Ishikawa (cell line): ENCODE data around the gene HSPH1.

Experiments
- CEBPB ChIP-seq: IDR thresholded peaks from 2 replicates; pipeline ENCODE4 v1.6.1; 2012
- CREB1 ChIP-seq: IDR thresholded peaks from 2 replicates; pipeline ENCODE4 v1.6.1; 2012; ENCODE audit warnings: low read depth
- EGR1 ChIP-seq: IDR thresholded peaks from 2 replicates; pipeline ENCODE4 v1.6.1; 2012
- EP300 ChIP-seq: IDR thresholded peaks from 2 replicates; pipeline ENCODE4 v1.6.1; 2012; ENCODE audit warnings: borderline replicate concordance
- FOXM1 ChIP-seq: IDR thresholded peaks from 2 replicates; pipeline ENCODE4 v1.6.1; 2012; ENCODE audit warnings: low read depth, borderline replicate concordance
- MAX ChIP-seq: IDR thresholded peaks from 2 replicates; pipeline ENCODE4 v1.6.1; 2012
- NFIC ChIP-seq: IDR thresholded peaks from 2 replicates; pipeline ENCODE4 v1.6.1; 2012
- RAD21 ChIP-seq: IDR thresholded peaks from 2 replicates; pipeline ENCODE4 v1.6.1; 2012; ENCODE audit warnings: low read depth
- REST ChIP-seq: IDR thresholded peaks from 2 replicates; pipeline ENCODE4 v1.6.1; 2012; ENCODE audit warnings: low read depth, mild to moderate bottlenecking
- TAF1 ChIP-seq: IDR thresholded peaks from 2 replicates; pipeline ENCODE4 v1.6.1; 2012; ENCODE audit warnings: low read depth, mild to moderate bottlenecking
- TCF12 ChIP-seq: IDR thresholded peaks from 2 replicates; pipeline ENCODE4 v1.6.1; 2012; ENCODE audit warnings: low read depth
- TEAD4 ChIP-seq: IDR thresholded peaks from 2 replicates; pipeline ENCODE4 v1.6.1; 2012
- YY1 ChIP-seq: IDR thresholded peaks from 2 replicates; pipeline ENCODE4 v1.6.1; 2012; ENCODE audit warnings: low read depth
- ZBTB7A ChIP-seq: IDR thresholded peaks from 2 replicates; pipeline ENCODE4 v1.6.1; 2012; ENCODE audit warnings: low read depth
- TF ChIP-seq, protein P1 (sequence below): IDR thresholded peaks from 2 replicates; pipeline ENCODE4 v1.6.1; 2012

Gene HSPH1

DNA sequence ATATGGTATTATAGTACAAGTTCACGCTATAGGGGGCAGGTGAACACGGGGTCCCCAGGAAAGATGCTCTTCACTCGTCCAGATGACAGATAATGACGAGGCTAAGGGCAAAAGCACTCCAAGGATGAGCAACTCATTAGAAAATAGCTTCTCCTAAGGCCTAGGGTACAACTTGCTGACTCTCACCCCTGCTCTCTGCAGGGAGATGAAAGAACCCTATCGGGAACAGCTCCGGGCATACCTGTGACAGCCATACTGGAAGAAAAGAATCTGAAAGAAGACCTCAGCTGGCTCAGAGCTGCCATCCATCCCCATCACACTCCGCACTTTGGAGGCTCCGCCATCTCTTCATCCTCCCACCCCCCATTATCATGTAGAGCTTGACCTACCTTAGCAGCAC is 17.5 kb upstream of the HSPH1 start:
- TF ChIP-seq EP300: no peak
- no peak for TF ChIP-seq TAF1
- TF ChIP-seq CREB1: no peak
- no peak for TF ChIP-seq CEBPB
- no peak for TF ChIP-seq TCF12
- no peak for TF ChIP-seq REST
- no peak for TF ChIP-seq FOXM1
- TF ChIP-seq NFIC: no peak

DNA sequence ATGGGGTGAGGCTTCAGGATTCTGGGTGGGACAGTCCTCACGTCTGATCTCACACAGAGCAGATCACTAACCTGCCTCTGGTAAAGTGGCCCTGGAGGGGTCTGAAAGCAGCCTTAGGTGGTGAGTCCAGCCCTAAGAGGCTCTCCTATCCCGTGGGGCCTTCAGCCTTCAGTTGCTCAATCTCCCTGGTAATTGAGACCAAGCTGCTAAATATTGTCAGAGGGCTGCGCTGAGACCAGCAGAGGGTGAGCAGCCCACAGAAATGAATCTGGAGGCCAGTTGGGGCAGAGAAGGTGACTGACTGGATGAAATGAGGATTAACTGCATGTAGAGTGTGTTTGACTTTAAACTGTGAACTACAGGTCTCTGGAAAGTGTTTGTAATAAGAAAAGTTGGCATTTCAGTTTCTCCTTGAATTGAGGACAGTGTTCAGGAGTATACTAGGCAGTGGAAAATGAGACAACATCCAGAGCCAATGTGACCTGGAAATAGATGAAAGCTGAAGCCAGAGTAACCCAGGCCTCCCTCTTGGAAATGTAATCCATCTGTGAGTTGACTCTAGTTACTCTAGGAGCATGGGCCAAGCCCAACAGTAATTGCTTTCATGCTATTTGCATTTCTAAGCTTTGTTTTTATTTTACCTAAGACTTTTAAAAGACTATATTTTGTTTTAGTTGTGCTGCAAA is 14.3 kb upstream of the HSPH1 start:
- TF ChIP-seq REST (no peak), ZBTB7A (no peak), CEBPB (no peak), YY1 (no peak), EGR1 (no peak), RAD21 (no peak), FOXM1 (no peak), MAX (no peak), TAF1 (no peak), CREB1 (no peak), EP300 (no peak), TCF12 (no peak)
- TF ChIP-seq, protein P1, sequence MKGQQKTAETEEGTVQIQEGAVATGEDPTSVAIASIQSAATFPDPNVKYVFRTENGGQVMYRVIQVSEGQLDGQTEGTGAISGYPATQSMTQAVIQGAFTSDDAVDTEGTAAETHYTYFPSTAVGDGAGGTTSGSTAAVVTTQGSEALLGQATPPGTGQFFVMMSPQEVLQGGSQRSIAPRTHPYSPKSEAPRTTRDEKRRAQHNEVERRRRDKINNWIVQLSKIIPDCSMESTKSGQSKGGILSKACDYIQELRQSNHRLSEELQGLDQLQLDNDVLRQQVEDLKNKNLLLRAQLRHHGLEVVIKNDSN: no peak

- TF ChIP-seq EGR1: no peak
- TF ChIP-seq NFIC: no peak
- peak; percentile 37; the same call in 1 of the 2 replicates for TF ChIP-seq RAD21
- TF ChIP-seq, protein P1: no peak
These were observed 12.3 kb upstream of the HSPH1 start for GRCh38 chr13:31174018-31174417.

- TF ChIP-seq EP300 (peak; percentile 73; the same call in 1 of the 2 replicates), EGR1 (no peak), NFIC (peak; percentile 42; the same call in 1 of the 2 replicates), FOXM1 (peak; percentile 47; the same call in 1 of the 2 replicates), TEAD4 (peak; percentile 95), TCF12 (0 out of 2 replicates have a peak, but pooled peaks have one; percentile 33), RAD21 (no peak)
- TF ChIP-seq, protein P1: no peak
These were observed 10.8 kb upstream of the HSPH1 start for GRCh38 chr13:31172535-31172934.

GRCh38 chr13:31172001-31172400 is 10.3 kb upstream of the HSPH1 start:
- TF ChIP-seq ZBTB7A (no peak), CEBPB (no peak), YY1 (no peak), TEAD4 (no peak), NFIC (no peak), TAF1 (no peak), FOXM1 (no peak), EGR1 (no peak)
- TF ChIP-seq, protein P1: no peak

DNA sequence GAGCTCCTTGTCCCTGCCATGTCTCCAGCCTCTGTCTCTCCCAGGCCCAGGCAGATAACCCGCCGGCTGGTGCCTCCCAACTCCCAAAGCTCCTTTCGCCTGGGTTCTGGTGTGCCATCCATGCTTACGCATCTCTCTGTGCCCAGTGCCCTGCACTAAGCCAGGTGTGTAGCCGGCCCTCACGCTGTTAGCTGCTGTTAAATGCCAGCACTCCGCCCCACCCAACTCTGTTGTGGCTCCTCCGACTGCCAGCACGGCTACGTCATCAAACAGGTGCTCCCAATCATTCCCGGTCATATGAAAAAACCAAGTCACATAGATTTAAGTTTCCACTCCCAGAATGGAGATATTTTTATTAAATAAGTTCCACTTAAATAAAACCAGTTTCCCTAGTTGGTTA is 7.0 kb upstream of the HSPH1 start:
- TF ChIP-seq CREB1 (no peak), MAX (no peak), ZBTB7A (no peak), EP300 (no peak), FOXM1 (no peak), RAD21 (no peak), YY1 (no peak), EGR1 (no peak), REST (no peak)
- TF ChIP-seq, protein P1: no peak
